SHP77 (cell line): ENCODE results near the gene PLAAT4.
A peak's percentile ranks its signal among the peaks of the same experiment; 100 is the strongest.
"Not testable (repeated sequence)": the region's sequence is repeated elsewhere in the genome, so short reads cannot be mapped to it uniquely, and the experiment has no call there.

ENCODE experiments used
- DNase-seq, 2 experiments: peaks; one replicate each; lab custom pipeline; 2025; lab: John Stamatoyannopoulos, UW

The PLAAT4 gene

GRCh38 chr11:63572026-63572688 is 35.5 kb downstream of the PLAAT4 start:
- no peak for DNase-seq

GRCh38 chr11:63573881-63574855 is 37.6 kb downstream of the PLAAT4 start:
- DNase-seq, result no peak

GRCh38 chr11:63574856-63575602 is 38.4 kb downstream of the PLAAT4 start:
- no peak for DNase-seq

- not testable (repeated sequence) for DNase-seq
Observed at GRCh38 chr11:63578882-63579281, 42.3 kb downstream of the PLAAT4 start.

- not testable (repeated sequence) for DNase-seq
Observed at GRCh38 chr11:63581224-63581623, 44.6 kb downstream of the PLAAT4 start.

- no peak for DNase-seq
Observed at GRCh38 chr11:63583357-63583677, 46.7 kb downstream of the PLAAT4 start.

- no peak for DNase-seq
Observed at GRCh38 chr11:63586451-63587166, 50.0 kb downstream of the PLAAT4 start.

GRCh38 chr11:63589000-63589399 is 52.4 kb downstream of the PLAAT4 start:
- no peak for DNase-seq

- DNase-seq, result no peak
Observed at GRCh38 chr11:63590024-63590788, 53.6 kb downstream of the PLAAT4 start.

GRCh38 chr11:63592975-63593395 is 56.4 kb downstream of the PLAAT4 start:
- DNase-seq, result peak in 1 of 2 experiments; percentile 13

- DNase-seq, result no peak
Observed at GRCh38 chr11:63595296-63595695, 58.7 kb downstream of the PLAAT4 start.
